Psoas muscle (tissue), 8 donors: ENCODE results near the gene HCN4. TPM values are rescaled to one million over a fixed set of nuclear protein-coding genes. Genes with fewer than 3 reads are reported as not detected.
A peak's percentile ranks its signal among the peaks of the same experiment; 100 is the strongest.

Experiments used
- ATAC-seq, 4 donors: fragments of 200-7000 bp; cut with Tn5 transposase; one replicate each; pipeline ENCODE4 v1.9.1; 2020; ENCODE audit warnings: moderate library complexity in 3 of 4, mild to moderate bottlenecking in 2 of 4
- DNase-seq, 2 donors: peaks; one replicate each; pipeline ENCODE4 v3.0.0-alpha.2; 2020
- H3K27ac ChIP-seq: fragments of 200-600 bp; one replicate; pipeline ENCODE4 v1.8.0; 2022
- H3K27me3 ChIP-seq, 3 donors: fragments of 200-600 bp in 1 of 3; one replicate each; pipeline versions ENCODE4 v1.6.1 to v1.8.0; 2013 to 2022; ENCODE audit warnings: low read length in 2 of 3, mild to moderate bottlenecking in 2 of 3, moderate library complexity in 1 of 3; ENCODE audit not compliant: insufficient read depth in 3 of 3
- H3K36me3 ChIP-seq, 2 donors: fragments of 200-600 bp in 1 of 2; one replicate each; pipeline versions ENCODE4 v1.6.1 to v1.8.0; 2013 to 2022; ENCODE audit warnings: low read depth in 1 of 2, mild to moderate bottlenecking in 1 of 2, moderate library complexity in 1 of 2; ENCODE audit not compliant: insufficient read depth in 1 of 2
- H3K4me1 ChIP-seq: fragments of 200-600 bp; one replicate; pipeline ENCODE4 v1.8.0; 2022
- H3K4me3 ChIP-seq: fragments of 200-600 bp; one replicate; pipeline ENCODE4 v1.8.0; 2022; ENCODE audit warnings: mild to moderate bottlenecking
- H3K9me3 ChIP-seq: fragments of 200-600 bp; one replicate; pipeline ENCODE4 v1.8.0; 2022
- WGBS, 3 donors: extraction: QIAGEN DNeasy Blood & Tissue Kit; methylation state at CpG; one replicate each; pipeline versions ENCODE4 v1.1.6 to v1.1.7; 2013; 5-methylcytosine and 5-hydroxymethylcytosine counted together
- intact Hi-C, 2 donors: fragments of 100-400 bp; cut with DNase I; formaldehyde crosslinking; loops; one replicate each; pipeline versions ENCODE4 v1.11.0 to v1.14.2; 2022
- polyA plus RNA-seq, 3 donors: library from polyadenylated mRNA; stranded (reverse); fragments of 200-250 nt; gene quantifications; one replicate each; pipeline ENCODE4 v1.2.3, GENCODE V29; 2013
- total RNA-seq, 4 donors: library from RNA; stranded (reverse); fragmentation: NEBNext Ultra II Directional in 2 of 4; extraction: Animal tissue kit (Norgen Biotek cat#: 25700) in 2 of 4; gene quantifications; one replicate each; pipeline versions ENCODE4 v1.2.1 to v1.2.4, GENCODE V29; 2021 to 2023
- TF ChIP-seq, protein P1 (sequence below): fragments of 200-600 bp; IDR thresholded peaks from one replicate; pipeline ENCODE4 v1.8.0; 2022; ENCODE audit warnings: antibody characterized with exemption
- donor health status: healthy with polysubstance abuse.
- donor health status: DM: no; HTN: no; CAD: no; lungs with moderate emphysema.
- donor health status: Bipolar disorder and iron deficiency.
- donor health status: healthy.
- donor health status: DM: yes; HTN: yes; CAD: no.
- donor health status: DM: no; HTN: no; CAD: no.
- donor health status: DM: no; HTN: no; CAD: no.
- donor health status: DM: yes; HTN: yes; CAD: no.

HCN4 gene
- total and polyA plus RNA-seq, 7 donors: not detected

DNA sequence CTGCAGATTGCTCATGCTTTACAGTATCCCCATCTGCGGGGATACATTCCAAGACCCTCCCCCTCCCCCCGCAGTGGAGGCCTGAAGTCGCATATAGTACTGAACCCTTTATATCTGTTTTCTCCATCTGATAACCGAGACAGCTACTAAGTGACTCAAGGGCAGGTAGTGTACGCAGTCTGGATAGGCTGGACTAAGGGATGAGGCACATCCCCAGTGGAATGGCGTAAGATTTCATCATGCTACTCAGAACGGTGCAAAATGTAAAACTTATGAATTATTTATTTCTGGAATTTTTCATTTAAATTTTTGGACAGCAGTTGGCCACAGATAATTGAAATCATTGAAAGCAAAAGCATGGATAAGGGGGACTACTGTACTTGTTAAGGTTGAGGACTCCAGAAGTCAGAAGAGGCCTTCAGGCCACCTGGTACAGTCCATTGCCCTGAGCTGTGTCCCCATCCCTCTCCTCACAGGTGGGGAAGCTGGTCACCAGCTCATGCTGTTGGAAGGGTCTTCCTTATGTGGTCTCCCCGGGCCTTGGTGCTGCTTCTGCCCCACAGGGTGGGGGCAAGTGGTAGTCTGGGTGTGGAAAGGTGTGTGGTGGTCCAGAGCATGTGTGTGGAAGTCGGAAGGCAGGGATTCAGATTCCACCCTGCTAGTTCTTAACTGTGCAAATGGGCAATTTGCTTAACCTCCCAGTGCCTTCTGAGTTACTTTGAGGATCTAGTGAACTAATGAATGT, 72.0 kb downstream of the HCN4 start:
- no peaks in the 10 kb centered on the region for H3K9me3 ChIP-seq
- TF ChIP-seq, protein P1, sequence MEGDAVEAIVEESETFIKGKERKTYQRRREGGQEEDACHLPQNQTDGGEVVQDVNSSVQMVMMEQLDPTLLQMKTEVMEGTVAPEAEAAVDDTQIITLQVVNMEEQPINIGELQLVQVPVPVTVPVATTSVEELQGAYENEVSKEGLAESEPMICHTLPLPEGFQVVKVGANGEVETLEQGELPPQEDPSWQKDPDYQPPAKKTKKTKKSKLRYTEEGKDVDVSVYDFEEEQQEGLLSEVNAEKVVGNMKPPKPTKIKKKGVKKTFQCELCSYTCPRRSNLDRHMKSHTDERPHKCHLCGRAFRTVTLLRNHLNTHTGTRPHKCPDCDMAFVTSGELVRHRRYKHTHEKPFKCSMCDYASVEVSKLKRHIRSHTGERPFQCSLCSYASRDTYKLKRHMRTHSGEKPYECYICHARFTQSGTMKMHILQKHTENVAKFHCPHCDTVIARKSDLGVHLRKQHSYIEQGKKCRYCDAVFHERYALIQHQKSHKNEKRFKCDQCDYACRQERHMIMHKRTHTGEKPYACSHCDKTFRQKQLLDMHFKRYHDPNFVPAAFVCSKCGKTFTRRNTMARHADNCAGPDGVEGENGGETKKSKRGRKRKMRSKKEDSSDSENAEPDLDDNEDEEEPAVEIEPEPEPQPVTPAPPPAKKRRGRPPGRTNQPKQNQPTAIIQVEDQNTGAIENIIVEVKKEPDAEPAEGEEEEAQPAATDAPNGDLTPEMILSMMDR: no peak
- 87 to 92% (median 89%) methylated on average over 9 of the region's 9 CpGs for WGBS, 3 donors
- H3K36me3 ChIP-seq: peaks cover 0 to 97% of the 10 kb centered on the region in 2 donors
- ATAC-seq: no peak
- H3K27ac ChIP-seq: no peak overlapping the region
- H3K4me1 ChIP-seq: no peaks in the 10 kb centered on the region
- no peak for DNase-seq
- no peak overlapping the region for H3K4me3 ChIP-seq
- H3K27me3 ChIP-seq: no peaks in the 10 kb centered on the region
- intact Hi-C loops: no loop called here

DNA sequence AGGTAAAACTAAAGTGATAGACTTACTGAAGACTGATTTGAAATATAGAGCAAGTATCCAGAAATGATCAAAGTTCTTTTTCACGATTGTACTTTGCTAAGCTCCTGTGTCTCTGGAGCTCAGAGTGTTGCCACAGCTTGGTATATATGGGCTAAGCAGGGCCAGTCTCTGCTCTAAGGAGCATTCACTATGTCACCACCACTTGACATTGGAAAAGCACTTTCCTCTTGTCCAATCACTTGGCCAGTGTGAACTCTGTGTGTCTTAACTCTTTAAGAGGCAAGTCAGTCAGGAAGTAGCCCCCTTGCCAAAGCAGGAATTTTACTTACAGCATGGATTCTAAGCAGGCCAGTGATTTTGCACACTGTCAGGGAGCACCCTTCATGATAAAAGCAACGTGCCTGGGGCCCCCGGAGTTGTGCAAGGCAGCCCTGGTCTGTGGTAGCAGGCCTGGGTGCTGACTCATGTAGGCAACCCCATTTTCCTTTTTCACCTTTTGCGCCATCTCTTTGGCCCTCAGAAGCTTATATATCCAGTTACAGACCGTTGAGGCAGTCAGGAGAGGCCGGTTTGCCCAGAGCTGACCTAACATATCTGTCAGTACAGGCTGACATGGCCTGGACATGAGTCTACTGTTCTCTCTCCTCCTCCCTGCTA, 73.0 kb downstream of the HCN4 start:
- ATAC-seq (peak in 2 of 4 donors; percentile 52 to 53), DNase-seq (no peak)
- H3K9me3 ChIP-seq: no peaks in the 10 kb centered on the region
- 77 to 82% (median 78%) methylated on average over 6 of the region's 6 CpGs for WGBS, 3 donors
- H3K27me3 ChIP-seq: no peaks in the 10 kb centered on the region
- intact Hi-C loops: no loop called here
- TF ChIP-seq, protein P1: no peak
- no peak overlapping the region for H3K27ac ChIP-seq
- H3K4me3 ChIP-seq: no peak overlapping the region
- no peaks in the 10 kb centered on the region for H3K4me1 ChIP-seq
- peaks cover 0 to 97% of the 10 kb centered on the region in 2 donors for H3K36me3 ChIP-seq

DNA sequence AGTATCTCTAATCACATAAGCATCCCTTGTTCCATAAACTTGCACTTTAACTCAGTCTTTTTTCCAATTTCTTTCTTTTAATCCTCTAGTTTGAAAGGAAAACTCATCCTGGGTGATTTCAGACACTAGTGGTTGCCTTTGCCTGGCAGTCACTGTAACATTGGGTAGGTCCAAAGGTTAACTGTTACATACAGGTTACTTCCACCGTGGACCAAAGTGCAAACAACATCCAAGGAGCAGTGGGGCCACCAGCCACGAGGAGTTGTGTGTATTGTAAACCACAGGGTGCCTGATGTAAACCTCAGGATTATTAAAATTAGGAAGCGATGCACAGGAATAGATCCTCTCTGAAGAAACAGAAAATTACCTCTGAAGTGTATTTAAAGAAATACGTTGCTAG, 75.0 kb downstream of the HCN4 start:
- H3K36me3 ChIP-seq: peaks cover 0 to 95% of the 10 kb centered on the region in 2 donors
- WGBS, 3 donors: 84 to 89% (median 87%) methylated on average over 4 of the region's 4 CpGs

DNA sequence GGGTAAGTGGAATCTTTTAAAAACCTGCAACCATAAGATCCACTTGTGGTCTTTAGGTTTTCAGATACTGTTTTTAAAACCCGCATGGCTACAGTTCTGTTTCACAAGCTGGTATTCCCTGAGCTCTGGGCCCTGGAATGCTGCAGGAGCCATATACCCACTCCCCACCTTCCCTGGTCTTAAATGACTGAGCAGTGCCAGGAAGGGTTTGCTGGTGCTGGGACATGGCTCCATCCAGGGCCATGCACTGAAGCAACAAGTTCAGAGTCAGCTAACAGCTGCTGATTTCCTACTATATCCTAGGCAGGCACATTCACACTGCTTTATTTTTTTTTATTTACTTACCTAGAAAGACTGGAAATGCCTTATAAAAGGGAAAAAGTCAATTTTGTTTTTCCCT, 77.3 kb downstream of the HCN4 start:
- DNase-seq (no peak), ATAC-seq (no peak)
- TF ChIP-seq, protein P1: no peak
- Histone ChIP-seq H3K4me3 (no peak overlapping the region), H3K9me3 (no peaks in the 10 kb centered on the region), H3K27ac (no peak overlapping the region), H3K36me3 (peaks cover 3 to 95% of the 10 kb centered on the region in 2 donors), H3K4me1 (no peaks in the 10 kb centered on the region), H3K27me3 (no peaks in the 10 kb centered on the region)
- intact Hi-C loops: no loop called here
- WGBS, 3 donors: 88 to 100% (median 95%) methylated on average over 1 of the region's 1 CpG

More for the DNA sequence above, 75.0 kb downstream of the HCN4 start:
- ATAC-seq (no peak), DNase-seq (no peak)
- Histone ChIP-seq H3K4me3 (no peak overlapping the region), H3K9me3 (no peaks in the 10 kb centered on the region), H3K27ac (no peak overlapping the region), H3K27me3 (no peaks in the 10 kb centered on the region), H3K4me1 (no peaks in the 10 kb centered on the region)
- TF ChIP-seq, protein P1: no peak
- intact Hi-C loops: no loop called here
